Measurements from ENCODE around the gene ADAM10.

Gene ADAM10

GRCh38 chr15:58588096-58588495, 161.4 kb downstream of the ADAM10 start:
- ChIA-PET POLR2A (ENCODE audit: low non-redundant PET) (no interaction called here), CTCF (interaction anchor here (0.6 to 0.7 kb wide), 3 partner anchors 97 to 376 kb away, joined by 3 to 4 read pairs (median 4); no protein-coding TSS in a partner anchor)
- TF ChIP-seq, protein P1, sequence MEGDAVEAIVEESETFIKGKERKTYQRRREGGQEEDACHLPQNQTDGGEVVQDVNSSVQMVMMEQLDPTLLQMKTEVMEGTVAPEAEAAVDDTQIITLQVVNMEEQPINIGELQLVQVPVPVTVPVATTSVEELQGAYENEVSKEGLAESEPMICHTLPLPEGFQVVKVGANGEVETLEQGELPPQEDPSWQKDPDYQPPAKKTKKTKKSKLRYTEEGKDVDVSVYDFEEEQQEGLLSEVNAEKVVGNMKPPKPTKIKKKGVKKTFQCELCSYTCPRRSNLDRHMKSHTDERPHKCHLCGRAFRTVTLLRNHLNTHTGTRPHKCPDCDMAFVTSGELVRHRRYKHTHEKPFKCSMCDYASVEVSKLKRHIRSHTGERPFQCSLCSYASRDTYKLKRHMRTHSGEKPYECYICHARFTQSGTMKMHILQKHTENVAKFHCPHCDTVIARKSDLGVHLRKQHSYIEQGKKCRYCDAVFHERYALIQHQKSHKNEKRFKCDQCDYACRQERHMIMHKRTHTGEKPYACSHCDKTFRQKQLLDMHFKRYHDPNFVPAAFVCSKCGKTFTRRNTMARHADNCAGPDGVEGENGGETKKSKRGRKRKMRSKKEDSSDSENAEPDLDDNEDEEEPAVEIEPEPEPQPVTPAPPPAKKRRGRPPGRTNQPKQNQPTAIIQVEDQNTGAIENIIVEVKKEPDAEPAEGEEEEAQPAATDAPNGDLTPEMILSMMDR (conservative IDR thresholded peaks at IDR 0.05; ENCODE audit: low read depth): no peak
- no peak overlapping the region for H3K27ac ChIP-seq
- no peak for DNase-seq (ENCODE audit: low spot score)

DNA sequence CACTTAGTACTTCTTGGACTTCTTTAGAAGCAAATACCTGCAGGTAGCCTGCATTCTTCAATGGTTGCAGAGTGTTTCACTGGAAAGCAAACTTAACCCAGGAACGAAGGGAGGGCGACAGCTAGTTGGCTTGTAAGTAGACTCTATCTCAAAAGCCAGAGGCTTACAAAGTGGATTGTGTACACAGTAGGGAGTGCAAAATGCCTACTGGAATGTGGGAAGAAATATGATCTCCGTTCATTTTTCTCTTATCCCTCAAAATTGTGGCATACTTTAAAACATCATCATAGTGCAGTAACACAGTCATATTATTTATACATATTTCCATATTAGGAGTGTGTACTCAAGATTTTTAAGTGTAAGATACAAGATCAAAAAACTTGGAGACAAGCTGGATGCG, 162.0 kb downstream of the ADAM10 start:
- ChIA-PET POLR2A (ENCODE audit: low non-redundant PET) (no interaction called here), CTCF (interaction anchor here (0.6 to 0.7 kb wide), 3 partner anchors 96 to 376 kb away, joined by 3 to 4 read pairs (median 4); no protein-coding TSS in a partner anchor)
- H3K27ac ChIP-seq: no peak overlapping the region
- DNase-seq (ENCODE audit: low spot score): no peak
- TF ChIP-seq, protein P1 (conservative IDR thresholded peaks at IDR 0.05; ENCODE audit: low read depth): no peak

GRCh38 chr15:58585693-58586443, 163.6 kb downstream of the ADAM10 start:
- CTCF ChIA-PET: interaction anchor here (0.8 kb wide), 1 partner anchor 26 kb away, joined by 3 read pairs; no protein-coding TSS in a partner anchor
- H3K27ac ChIP-seq: no peak overlapping the region
- TF ChIP-seq, protein P1 (conservative IDR thresholded peaks at IDR 0.05; ENCODE audit: low read depth): no peak
- DNase-seq (ENCODE audit: low spot score): no peak
- POLR2A ChIA-PET (ENCODE audit: low non-redundant PET): no interaction called here

DNA sequence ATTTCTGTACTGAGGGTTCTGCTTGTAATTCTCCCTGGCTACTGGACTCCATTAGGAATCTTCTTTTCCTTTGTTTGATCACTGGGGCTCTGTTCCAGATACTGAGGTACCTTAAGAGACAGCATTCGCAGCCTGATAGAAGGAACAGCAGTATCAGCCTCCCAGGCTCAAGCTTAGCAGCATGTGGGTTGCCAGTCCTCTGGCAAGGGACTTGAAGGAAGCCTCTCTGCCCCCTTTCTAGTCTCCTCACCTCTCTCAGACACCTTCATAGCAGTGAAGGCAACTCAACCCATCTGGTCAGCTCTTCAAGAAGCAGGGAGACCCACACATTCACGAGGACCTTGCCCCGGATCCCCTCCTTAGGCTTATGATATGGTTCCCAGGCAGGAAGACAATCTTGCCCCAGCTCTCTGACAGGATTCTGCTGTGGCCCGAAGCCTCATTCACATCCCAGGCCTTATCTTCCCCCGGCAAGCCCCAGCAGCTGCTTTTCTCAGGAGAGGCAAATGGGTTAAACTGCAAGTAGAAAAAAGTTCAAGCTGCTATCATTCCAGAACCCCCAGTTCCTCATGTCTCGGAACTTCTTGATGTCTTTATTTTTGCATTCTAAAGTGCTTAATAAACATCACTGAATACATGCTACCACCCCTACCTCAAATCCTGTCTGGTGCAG, 164.6 kb downstream of the ADAM10 start:
- no peak overlapping the region for H3K27ac ChIP-seq
- CTCF ChIA-PET: interaction anchor here (0.6 to 0.7 kb wide), 2 partner anchors 70 to 301 kb away, joined by 3 read pairs; no protein-coding TSS in a partner anchor
- POLR2A ChIA-PET (ENCODE audit: low non-redundant PET): no interaction called here
- TF ChIP-seq, protein P1 (conservative IDR thresholded peaks at IDR 0.05; ENCODE audit: low read depth): no peak
- DNase-seq (ENCODE audit: low spot score): no peak

GRCh38 chr15:58583171-58583908, 166.2 kb downstream of the ADAM10 start:
- DNase-seq (ENCODE audit: low spot score): no peak
- ChIA-PET POLR2A (ENCODE audit: low non-redundant PET) (no interaction called here), CTCF (interaction anchor here (0.6 kb wide), 1 partner anchor 10 kb away, joined by 3 read pairs; no protein-coding TSS in a partner anchor)
- no peak overlapping the region for H3K27ac ChIP-seq
- TF ChIP-seq, protein P1 (conservative IDR thresholded peaks at IDR 0.05; ENCODE audit: low read depth): no peak

DNA sequence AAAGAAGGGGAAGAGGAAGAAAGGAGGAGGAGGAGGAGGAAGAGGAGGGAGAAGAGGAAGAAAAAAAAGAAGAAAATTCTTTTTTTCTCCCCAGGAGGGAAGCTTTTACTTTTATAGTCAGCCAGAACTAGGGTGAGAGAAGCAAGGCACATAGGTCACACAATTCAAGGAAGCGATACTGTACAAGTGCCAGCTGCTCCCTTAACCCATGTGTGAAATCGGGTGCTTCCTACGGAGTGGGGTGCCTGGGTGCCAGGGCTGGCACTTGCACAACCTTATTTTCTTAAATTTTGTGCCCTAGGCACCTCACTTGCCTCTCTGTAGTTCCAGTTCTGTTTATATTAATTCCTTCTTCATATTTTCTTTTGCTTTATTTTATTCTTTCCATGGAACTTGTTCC, 167.3 kb downstream of the ADAM10 start:
- DNase-seq (ENCODE audit: low spot score): no peak
- TF ChIP-seq, protein P1 (conservative IDR thresholded peaks at IDR 0.05; ENCODE audit: low read depth): no peak
- ChIA-PET POLR2A (ENCODE audit: low non-redundant PET) (no interaction called here), CTCF (interaction anchor here (0.7 kb wide), 1 partner anchor 144 kb away, joined by 4 read pairs; no protein-coding TSS in a partner anchor)
- H3K27ac ChIP-seq: no peak overlapping the region

Measured in RWPE1 (cell line).